ENCODE measurements around the gene BBS2.

Gene BBS2, protein sequence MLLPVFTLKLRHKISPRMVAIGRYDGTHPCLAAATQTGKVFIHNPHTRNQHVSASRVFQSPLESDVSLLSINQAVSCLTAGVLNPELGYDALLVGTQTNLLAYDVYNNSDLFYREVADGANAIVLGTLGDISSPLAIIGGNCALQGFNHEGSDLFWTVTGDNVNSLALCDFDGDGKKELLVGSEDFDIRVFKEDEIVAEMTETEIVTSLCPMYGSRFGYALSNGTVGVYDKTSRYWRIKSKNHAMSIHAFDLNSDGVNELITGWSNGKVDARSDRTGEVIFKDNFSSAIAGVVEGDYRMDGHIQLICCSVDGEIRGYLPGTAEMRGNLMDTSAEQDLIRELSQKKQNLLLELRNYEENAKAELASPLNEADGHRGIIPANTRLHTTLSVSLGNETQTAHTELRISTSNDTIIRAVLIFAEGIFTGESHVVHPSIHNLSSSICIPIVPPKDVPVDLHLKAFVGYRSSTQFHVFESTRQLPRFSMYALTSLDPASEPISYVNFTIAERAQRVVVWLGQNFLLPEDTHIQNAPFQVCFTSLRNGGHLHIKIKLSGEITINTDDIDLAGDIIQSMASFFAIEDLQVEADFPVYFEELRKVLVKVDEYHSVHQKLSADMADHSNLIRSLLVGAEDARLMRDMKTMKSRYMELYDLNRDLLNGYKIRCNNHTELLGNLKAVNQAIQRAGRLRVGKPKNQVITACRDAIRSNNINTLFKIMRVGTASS

DNA sequence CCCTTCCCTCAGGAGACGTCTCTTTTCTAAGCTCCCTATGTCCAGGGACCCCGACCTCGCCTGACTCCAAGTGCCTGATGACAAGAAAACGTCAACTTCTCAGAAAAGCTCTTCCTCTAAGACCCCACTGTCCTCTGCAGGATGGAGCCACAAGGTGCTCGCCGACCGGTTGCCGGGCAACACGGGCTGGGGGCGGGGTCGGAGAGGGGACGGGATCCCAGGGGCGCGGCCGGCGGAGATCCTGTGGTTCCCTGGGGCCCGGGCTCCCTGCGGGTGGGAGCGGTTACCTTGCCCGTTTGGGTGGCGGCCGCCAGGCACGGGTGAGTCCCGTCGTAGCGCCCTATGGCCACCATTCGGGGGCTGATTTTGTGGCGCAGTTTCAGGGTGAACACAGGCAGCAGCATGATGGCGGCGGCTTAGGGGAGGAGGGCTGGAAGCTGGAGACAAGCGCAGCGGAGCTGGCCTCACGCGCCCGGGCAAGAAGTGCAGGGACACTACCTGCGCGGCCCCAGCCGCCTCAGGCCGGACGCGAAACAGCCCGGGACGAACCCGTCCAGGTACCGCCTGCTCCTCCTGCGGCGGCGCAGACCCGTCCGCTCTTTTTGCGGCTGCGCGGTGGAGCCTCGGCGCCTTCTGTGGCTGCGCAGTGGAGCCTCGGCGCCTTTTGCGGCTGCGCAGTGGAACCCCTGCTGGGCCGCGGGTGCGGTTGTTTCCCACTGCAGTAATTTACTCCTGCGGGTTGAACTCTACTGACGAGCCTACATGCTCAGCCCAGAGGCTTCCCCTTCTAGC is at the start of gene BBS2:
Gene BBS2 (minus strand): TSS at position 566 of the 792 bp plus-strand sequence. CDS start 162 bp downstream, at position 404.
- Histone ChIP-seq H3K27ac (ENCODE audit: low read length) (no peak within 1 kb of the TSS), H3K36me3 (ENCODE audit: control insufficient read depth, low read depth, low read length) (no peaks in the 10 kb centered on the region), H3K9me3 (ENCODE audit: control insufficient read depth, low read depth, low read length) (no peaks in the 10 kb centered on the region), H3K4me1 (ENCODE audit: control insufficient read depth, low read depth, low read length) (no peaks in the 10 kb centered on the region), H3K9ac (ENCODE audit: low read length) (peak within 1 kb of the TSS; percentile 71), H3K4me3 (ENCODE audit: low read length) (peak within 1 kb of the TSS; percentile 93), H3K27me3 (ENCODE audit: control insufficient read depth, insufficient read depth, low read length) (no peaks in the 10 kb centered on the region)

DNA sequence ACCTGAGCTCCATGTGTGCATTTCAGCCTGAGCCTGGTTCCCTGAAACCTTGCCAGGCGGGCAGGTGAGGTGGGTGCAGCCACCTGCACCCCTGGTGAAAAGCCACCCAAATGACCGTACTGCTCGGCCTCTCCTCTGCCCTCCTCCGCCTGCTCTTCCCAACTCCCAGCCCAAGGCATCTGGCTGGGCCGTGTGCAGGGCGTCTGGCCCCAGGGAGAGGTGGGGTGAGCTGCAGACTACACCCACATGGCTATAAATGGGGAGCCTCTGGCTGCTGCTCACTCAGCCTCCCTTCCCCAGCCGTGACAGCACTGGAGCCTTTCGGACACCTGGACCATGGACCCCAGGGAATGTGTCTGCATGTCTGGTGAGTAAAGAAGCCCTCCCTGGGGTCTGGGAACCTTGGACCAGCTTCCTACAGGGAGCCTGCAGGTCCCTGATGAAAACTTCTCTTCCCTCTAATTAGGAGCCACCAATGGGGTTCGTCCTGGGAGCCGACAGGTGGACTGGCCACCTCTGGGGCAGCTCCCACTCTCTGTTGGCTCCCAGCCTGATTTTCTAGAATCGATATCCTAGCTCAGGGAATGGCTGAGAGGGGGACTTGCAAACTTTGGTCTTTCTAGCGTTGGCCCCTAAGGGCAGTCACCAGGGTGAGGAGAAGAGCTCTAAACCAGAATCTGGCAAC is 45.1 kb upstream of the BBS2 start, which contains the start of gene MT4:
Gene MT4 (plus strand): TSS at position 281 of the 685 bp plus-strand sequence. CDS start 56 bp downstream, at position 337.
- Histone ChIP-seq H3K4me1 (ENCODE audit: control insufficient read depth, low read depth, low read length) (no peaks in the 10 kb centered on the region), H3K9me3 (ENCODE audit: control insufficient read depth, low read depth, low read length) (no peaks in the 10 kb centered on the region), H3K36me3 (ENCODE audit: control insufficient read depth, low read depth, low read length) (no peaks in the 10 kb centered on the region), H3K4me3 (ENCODE audit: low read length) (no peak within 1 kb of the TSS), H3K27me3 (ENCODE audit: control insufficient read depth, insufficient read depth, low read length) (no peaks in the 10 kb centered on the region), H3K27ac (ENCODE audit: low read length) (no peak within 1 kb of the TSS), H3K9ac (ENCODE audit: low read length) (no peak within 1 kb of the TSS)

DNA sequence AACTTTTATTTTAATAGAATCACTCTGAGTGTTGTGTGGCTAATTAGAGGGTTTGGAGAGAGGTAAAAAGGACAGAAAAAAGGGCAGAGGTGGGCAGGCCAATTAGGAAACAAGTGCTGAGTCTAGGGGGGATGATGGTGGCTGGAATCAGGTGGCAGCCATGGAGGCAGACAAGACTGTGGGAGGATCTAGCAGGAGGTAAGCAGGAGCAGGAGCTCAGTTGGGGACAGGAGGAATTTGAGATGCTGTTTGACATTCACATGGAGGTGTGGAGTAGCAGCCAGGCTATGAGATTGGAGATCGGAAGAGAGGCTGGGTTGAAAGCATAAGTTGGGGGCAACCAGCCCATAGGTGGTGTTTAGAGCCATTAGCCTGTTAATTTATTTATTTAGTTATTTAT is 41.3 kb upstream of the BBS2 start:
- H3K4me1 ChIP-seq (ENCODE audit: control insufficient read depth, low read depth, low read length) = no peaks in the 10 kb centered on the region
- H3K36me3 ChIP-seq (ENCODE audit: control insufficient read depth, low read depth, low read length) = no peaks in the 10 kb centered on the region
- H3K27me3 ChIP-seq (ENCODE audit: control insufficient read depth, insufficient read depth, low read length) = no peaks in the 10 kb centered on the region
- H3K9ac ChIP-seq (ENCODE audit: low read length) = no peak overlapping the region
- no peak overlapping the region for H3K4me3 ChIP-seq (ENCODE audit: low read length)
- no peak overlapping the region for H3K27ac ChIP-seq (ENCODE audit: low read length)
- H3K9me3 ChIP-seq (ENCODE audit: control insufficient read depth, low read depth, low read length) = no peaks in the 10 kb centered on the region

DNA sequence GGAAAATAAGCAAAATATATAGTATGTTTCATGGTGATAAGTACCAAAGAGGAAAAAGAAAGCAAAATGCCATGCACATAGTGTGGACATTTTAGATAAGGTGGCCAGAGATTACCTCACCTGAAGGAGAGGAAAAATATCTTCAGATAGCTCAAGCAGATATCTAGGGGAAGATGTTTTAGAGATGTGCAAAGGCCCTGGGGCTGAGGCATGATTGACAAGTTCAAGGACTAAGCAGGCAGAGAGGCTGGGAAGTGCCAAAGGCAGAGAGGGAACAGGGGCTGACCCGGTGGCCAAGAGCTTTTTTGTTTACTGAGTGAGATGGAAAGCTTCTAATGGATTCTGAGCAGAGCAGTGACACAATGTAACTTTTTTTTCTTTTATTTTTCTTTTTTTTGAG is 40.6 kb upstream of the BBS2 start:
- Histone ChIP-seq H3K4me3 (ENCODE audit: low read length) (no peak overlapping the region), H3K4me1 (ENCODE audit: control insufficient read depth, low read depth, low read length) (no peaks in the 10 kb centered on the region), H3K9me3 (ENCODE audit: control insufficient read depth, low read depth, low read length) (no peaks in the 10 kb centered on the region), H3K27ac (ENCODE audit: low read length) (no peak overlapping the region), H3K36me3 (ENCODE audit: control insufficient read depth, low read depth, low read length) (no peaks in the 10 kb centered on the region), H3K27me3 (ENCODE audit: control insufficient read depth, insufficient read depth, low read length) (no peaks in the 10 kb centered on the region), H3K9ac (ENCODE audit: low read length) (no peak overlapping the region)

DNA sequence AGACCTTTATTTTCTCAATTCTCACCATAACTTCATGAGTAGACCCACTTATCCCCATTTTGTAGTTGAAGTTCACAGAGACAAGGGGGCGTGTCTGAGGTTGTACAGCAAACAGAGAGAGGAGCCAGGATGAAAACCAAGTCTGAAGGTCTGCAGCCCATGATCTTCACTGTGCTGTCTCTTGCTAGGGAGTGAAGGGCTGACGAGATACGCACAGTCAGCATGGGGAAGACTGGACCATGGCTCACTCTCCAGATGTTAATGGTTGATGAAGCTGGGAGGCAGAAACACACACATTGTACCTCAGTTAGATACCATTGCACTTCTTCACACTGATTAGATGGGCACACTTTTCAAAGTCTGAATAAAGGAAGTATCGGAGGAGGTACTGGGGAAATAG is 39.3 kb upstream of the BBS2 start:
- Histone ChIP-seq H3K36me3 (ENCODE audit: control insufficient read depth, low read depth, low read length) (no peaks in the 10 kb centered on the region), H3K4me3 (ENCODE audit: low read length) (no peak overlapping the region), H3K27me3 (ENCODE audit: control insufficient read depth, insufficient read depth, low read length) (no peaks in the 10 kb centered on the region), H3K4me1 (ENCODE audit: control insufficient read depth, low read depth, low read length) (no peaks in the 10 kb centered on the region), H3K27ac (ENCODE audit: low read length) (no peak overlapping the region), H3K9me3 (ENCODE audit: control insufficient read depth, low read depth, low read length) (no peaks in the 10 kb centered on the region), H3K9ac (ENCODE audit: low read length) (no peak overlapping the region)

DNA sequence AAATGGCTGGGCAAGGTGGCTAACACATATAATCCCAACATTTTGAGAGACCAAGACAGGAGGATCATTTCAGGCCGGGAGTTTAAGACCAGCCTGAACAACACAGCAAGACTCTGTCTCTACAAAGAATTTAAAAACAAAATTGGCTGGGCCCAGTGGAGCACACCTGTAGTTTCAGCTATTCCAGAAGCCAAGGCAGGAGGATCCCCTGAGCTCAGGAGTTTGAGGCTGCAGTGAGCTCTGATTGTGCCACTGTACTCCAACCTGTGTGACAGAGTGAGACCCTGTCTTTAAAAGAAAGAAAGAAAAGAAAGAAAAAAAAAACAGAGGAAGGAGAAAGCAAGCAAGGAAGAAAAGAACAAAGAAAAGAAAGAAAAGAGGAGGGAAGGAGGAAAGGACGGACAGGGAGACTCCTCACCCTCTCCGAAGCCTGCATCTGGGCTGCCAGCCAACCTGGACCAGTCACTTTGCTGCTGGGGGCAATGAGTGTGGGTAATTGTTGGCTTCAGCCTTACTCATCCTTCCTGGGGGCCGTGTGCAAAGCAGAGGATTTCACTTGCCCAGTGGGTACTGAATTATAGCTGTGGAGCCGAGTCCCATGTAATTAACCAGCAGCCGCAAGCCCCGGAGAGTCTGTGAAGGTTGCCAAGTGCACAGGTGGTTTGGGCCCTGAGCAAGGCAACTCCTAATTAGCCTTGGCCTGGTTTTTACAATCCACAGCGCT is 38.4 kb upstream of the BBS2 start:
- H3K4me1 ChIP-seq (ENCODE audit: control insufficient read depth, low read depth, low read length) = no peaks in the 10 kb centered on the region
- no peaks in the 10 kb centered on the region for H3K27me3 ChIP-seq (ENCODE audit: control insufficient read depth, insufficient read depth, low read length)
- no peak overlapping the region for H3K9ac ChIP-seq (ENCODE audit: low read length)
- no peaks in the 10 kb centered on the region for H3K36me3 ChIP-seq (ENCODE audit: control insufficient read depth, low read depth, low read length)
- H3K9me3 ChIP-seq (ENCODE audit: control insufficient read depth, low read depth, low read length) = no peaks in the 10 kb centered on the region
- no peak overlapping the region for H3K27ac ChIP-seq (ENCODE audit: low read length)
- no peak overlapping the region for H3K4me3 ChIP-seq (ENCODE audit: low read length)

DNA sequence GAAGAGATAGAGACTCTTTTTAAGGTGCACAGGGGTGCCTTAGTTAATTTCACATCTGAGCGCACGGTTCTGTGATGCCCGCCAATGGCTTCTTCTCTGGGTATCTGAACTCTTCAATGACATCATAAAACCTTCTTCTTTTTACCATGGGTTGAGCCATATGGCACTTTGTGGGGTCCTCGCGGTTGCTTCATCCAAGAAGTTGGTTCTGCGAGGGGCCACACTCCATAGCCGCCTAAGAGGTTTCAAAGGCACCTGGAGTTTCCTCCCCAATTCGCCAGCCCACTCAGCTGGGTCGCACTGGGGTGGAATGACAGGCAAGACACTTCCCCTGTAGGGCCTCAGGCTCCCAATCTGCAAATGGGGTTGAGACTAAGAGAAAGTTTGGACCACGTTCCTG is 34.6 kb upstream of the BBS2 start:
- Histone ChIP-seq H3K27ac (ENCODE audit: low read length) (no peak overlapping the region), H3K36me3 (ENCODE audit: control insufficient read depth, low read depth, low read length) (no peaks in the 10 kb centered on the region), H3K4me3 (ENCODE audit: low read length) (no peak overlapping the region), H3K9me3 (ENCODE audit: control insufficient read depth, low read depth, low read length) (no peaks in the 10 kb centered on the region), H3K4me1 (ENCODE audit: control insufficient read depth, low read depth, low read length) (no peaks in the 10 kb centered on the region), H3K27me3 (ENCODE audit: control insufficient read depth, insufficient read depth, low read length) (no peaks in the 10 kb centered on the region), H3K9ac (ENCODE audit: low read length) (no peak overlapping the region)

DNA sequence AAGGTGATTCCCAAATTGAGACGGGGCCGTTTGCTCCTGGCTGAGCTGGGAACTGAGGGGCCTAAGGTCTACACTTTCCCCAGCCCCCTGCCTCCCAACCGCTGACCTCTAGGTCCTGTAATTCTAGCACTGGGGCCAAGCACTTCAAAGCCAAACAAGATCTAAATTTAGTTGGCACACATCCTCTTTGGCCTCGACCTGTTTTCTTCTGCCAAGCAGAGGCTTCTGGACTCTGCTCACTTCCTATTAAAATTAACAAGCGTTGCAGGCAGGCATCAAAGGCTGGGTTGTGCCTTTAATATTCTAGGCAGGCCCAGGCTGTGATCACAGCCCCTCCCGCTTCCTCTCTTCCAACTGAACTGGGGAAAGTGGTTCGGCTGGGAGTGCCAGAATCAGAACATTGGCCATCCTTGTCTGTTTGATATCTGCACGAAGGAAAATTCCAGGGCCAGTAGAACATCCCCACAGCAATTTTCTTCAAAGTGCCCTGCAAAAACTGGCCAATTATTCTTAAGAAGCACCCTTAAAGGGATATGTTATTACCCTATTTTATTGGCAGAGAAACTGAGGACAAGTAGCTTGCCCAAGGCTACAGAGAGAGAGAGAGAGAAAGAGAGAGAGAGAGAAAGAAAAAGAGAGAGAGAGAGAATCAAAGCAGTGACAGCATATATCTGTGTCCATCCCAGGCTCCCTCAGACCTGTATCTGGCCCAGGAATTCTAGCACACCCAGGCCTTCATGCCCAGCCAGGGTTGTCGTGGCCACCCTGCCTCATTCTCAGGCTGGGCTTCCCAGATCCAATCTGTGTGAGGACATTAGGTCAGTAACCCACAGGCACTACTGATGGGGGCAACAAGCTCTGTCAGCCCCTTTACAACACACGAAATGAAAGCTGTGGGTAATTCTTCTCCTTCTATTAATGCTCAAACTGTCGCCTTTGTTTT is 32.2 kb upstream of the BBS2 start:
- no peak overlapping the region for H3K9ac ChIP-seq (ENCODE audit: low read length)
- H3K27ac ChIP-seq (ENCODE audit: low read length) = no peak overlapping the region

DNA sequence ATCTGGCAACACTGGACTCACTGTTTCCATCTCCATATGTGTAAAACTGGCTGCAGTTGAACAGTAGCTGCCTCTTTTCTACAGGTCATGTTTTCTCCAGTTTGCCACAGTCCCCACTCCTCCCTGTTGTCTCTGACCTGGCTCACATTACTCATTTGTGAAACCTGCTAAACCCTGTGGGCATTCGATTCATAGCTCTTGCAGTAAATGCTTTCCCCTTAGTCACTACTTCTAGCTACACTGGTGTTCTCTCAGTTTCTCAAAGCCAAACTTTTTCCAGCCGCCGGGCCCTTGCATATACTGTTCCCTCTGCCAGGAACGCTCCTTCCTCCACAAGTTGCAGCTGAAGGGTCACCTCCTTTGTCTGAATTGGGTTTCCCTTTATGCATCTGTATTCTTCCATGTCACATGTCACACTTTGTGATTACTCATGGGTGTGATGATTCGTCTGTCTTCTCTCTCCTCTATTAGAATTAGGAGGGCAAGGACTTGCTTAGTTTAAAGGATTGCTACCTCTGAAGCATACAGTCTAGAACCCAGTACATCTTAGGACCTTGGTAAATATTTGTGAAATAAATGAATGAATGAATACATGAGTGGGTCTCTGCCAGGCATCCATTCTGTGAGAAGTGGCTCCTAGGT is 30.0 kb upstream of the BBS2 start:
- Histone ChIP-seq H3K4me3 (ENCODE audit: low read length) (no peak overlapping the region), H3K27me3 (ENCODE audit: control insufficient read depth, insufficient read depth, low read length) (no peaks in the 10 kb centered on the region), H3K36me3 (ENCODE audit: control insufficient read depth, low read depth, low read length) (no peaks in the 10 kb centered on the region), H3K9ac (ENCODE audit: low read length) (no peak overlapping the region), H3K27ac (ENCODE audit: low read length) (no peak overlapping the region), H3K4me1 (ENCODE audit: control insufficient read depth, low read depth, low read length) (peaks cover 21% of the 10 kb centered on the region), H3K9me3 (ENCODE audit: control insufficient read depth, low read depth, low read length) (no peaks in the 10 kb centered on the region)

More for the DNA sequence above, 32.2 kb upstream of the BBS2 start:
- Histone ChIP-seq H3K4me3 (ENCODE audit: low read length) (no peak overlapping the region), H3K36me3 (ENCODE audit: control insufficient read depth, low read depth, low read length) (no peaks in the 10 kb centered on the region), H3K9me3 (ENCODE audit: control insufficient read depth, low read depth, low read length) (no peaks in the 10 kb centered on the region), H3K4me1 (ENCODE audit: control insufficient read depth, low read depth, low read length) (peaks cover 16% of the 10 kb centered on the region), H3K27me3 (ENCODE audit: control insufficient read depth, insufficient read depth, low read length) (no peaks in the 10 kb centered on the region)

Measured in iPS-18a (cell line).